ENCODE results near the gene KRCC1.

DNA sequence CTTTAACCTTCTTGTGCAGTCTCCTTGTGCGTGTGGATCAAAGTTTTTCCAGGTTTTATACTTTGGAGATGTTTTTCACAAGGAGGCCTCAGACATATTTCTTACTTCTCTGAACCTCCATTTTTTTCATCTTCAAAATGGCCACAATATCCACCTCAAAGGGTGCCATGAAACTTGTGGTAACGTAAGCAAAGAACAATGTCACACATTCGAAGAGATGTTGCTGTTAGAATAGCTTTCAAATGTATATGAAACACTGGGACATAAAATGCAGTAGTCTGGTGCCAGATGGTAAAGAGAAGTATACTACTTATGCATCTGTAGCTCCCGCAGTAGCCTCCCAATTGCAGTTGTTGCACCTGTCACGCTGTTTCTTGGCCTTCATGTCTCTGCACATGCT is 2.6 kb upstream of the KRCC1 start:
- no peak for TF ChIP-seq POLR2A (IDR thresholded peaks at IDR 0.05)
- TF ChIP-seq, protein P1, sequence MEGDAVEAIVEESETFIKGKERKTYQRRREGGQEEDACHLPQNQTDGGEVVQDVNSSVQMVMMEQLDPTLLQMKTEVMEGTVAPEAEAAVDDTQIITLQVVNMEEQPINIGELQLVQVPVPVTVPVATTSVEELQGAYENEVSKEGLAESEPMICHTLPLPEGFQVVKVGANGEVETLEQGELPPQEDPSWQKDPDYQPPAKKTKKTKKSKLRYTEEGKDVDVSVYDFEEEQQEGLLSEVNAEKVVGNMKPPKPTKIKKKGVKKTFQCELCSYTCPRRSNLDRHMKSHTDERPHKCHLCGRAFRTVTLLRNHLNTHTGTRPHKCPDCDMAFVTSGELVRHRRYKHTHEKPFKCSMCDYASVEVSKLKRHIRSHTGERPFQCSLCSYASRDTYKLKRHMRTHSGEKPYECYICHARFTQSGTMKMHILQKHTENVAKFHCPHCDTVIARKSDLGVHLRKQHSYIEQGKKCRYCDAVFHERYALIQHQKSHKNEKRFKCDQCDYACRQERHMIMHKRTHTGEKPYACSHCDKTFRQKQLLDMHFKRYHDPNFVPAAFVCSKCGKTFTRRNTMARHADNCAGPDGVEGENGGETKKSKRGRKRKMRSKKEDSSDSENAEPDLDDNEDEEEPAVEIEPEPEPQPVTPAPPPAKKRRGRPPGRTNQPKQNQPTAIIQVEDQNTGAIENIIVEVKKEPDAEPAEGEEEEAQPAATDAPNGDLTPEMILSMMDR (IDR thresholded peaks at IDR 0.05) = no peak
